NCI-H774 (cell line): ENCODE data around the gene CDKN2D.

ENCODE experiments used
- DNase-seq: peaks from one replicate; lab custom pipeline; 2025; lab: John Stamatoyannopoulos, UW

CDKN2D gene

DNA sequence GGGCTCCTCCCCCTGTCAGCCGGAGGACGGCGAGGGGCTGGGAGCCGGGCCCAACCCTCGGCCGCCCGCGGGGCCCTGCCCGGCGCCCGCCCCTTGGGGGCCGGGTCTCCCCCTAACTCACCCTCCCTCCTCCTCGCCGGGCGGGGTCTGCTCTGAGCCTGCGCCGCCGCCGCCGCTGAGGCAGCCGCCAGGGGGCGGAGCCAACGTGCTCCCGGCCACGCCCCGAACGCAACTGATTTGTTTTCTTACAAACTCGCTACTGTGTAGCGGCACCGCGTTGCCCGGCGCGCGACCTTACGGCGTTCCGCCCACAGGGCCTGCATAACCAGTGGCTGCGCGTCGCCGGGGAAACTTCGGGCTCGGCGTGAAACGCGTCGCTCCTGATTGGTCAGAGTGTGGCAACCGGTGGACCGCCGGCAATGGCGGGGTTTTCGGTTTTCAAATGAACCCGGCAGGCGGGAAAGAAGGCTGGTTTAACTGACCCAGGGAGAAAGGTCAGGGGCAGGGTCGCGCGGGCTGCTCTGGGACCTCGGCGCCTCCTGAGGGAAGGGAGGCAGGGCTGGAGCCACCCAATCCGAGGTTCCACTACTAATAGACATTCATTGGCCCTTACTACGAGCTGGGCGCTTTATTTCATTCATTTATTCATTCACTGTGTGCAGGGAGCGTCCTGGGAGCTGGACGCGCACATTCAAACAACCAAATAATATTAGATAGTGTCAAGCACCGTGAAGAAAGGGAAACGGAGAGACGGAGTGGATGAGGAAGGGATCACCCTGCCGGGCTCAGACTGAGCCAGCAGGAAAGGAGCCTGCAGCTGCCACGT is at the start of gene CDKN2D:
Gene CDKN2D (minus strand): TSS at position 154 of the 826 bp plus-strand sequence. CDS start 326 bp downstream, outside the sequence.
- peak; percentile 98 for DNase-seq

GRCh38 chr19:10617409-10618121 is 48.8 kb upstream of the CDKN2D start:
- no peak for DNase-seq

DNA sequence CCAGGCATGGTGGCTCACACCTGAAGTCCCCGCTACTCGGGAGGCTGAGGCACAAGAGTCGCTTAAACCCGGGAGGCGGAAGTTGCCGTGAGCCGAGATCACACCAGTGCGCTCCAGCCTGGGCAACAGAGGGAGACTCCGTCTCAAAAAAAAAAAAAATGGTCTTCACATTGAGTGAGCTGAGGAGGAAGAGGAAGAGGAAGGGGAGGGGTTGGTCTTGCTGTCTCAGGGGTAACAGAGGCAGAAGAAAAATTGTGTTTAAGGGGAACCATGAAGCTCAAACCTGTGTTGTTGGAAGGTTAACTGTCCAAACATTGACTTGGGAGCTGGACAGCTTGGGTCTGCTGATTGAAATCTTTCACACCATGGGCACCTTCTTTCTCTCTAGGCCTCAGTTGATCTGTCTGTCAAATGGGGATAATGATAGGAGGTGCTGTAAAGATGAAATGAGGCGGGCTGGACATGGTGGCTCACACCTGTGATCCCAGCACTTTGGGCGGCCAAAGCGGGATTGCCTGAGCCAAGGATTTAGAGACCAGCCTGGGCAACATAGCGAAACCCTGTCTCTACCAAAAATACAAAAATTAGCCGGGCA is 46.7 kb upstream of the CDKN2D start:
- no peak for DNase-seq

DNA sequence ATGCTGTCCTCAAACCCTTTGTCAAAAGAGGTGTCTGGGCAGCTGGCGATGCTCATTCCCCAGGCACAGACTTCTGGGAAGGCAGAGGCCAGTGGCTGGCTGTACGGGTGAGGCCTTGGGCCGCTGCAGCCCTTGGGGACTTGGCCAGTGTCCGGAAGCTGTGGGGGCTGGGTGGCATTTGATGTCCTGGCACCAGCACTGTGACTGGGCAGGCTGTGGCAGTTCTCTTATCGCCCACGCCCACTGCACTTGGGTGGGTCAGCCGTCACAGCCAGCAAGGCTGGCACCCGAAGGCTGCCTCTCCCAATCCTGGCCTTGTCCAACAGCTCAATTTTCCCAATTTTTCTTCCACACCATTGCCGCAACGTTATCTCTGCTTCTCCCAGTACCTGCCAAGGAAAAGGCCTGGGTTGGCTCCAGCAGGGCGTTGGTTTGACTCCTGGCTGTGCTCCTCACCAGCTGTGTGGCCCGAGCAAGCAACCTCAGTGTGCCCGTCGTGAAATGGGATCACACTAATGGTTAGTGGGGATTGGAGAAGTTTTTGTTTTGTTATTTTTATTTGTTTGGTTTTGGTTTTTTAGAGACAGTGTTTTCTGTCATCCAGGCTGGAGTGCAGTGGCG is 43.8 kb upstream of the CDKN2D start:
- DNase-seq = no peak

- DNase-seq = no peak
These were observed 43.1 kb upstream of the CDKN2D start for GRCh38 chr19:10611907-10612306.

DNA sequence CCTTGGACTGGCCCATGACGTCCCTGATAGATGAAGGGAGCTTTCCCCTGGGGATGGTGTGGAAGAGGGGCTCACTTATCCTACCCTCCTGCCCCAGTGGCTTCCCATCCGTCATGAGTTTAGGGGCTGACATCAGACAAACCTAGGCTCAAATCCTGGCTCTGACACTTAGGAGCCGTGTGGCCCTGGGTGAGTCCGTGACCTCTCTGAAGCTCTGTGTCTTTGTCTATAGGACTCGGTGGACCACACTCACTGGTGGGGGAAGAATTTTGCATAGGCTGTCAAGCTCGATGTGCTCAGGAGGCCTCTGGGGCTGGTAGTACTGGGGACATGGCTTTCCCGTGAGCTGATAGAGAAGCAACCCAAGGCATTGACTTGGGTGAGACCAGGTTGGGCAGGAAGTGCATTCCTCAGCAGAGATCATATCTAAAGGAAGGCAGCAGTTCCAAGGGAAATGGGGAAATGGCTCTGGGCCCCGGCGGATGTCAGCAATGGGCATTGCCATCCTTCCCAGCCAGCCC is 35.7 kb upstream of the CDKN2D start:
- DNase-seq = no peak

GRCh38 chr19:10603873-10604459 is 35.2 kb upstream of the CDKN2D start:
- no peak for DNase-seq

DNA sequence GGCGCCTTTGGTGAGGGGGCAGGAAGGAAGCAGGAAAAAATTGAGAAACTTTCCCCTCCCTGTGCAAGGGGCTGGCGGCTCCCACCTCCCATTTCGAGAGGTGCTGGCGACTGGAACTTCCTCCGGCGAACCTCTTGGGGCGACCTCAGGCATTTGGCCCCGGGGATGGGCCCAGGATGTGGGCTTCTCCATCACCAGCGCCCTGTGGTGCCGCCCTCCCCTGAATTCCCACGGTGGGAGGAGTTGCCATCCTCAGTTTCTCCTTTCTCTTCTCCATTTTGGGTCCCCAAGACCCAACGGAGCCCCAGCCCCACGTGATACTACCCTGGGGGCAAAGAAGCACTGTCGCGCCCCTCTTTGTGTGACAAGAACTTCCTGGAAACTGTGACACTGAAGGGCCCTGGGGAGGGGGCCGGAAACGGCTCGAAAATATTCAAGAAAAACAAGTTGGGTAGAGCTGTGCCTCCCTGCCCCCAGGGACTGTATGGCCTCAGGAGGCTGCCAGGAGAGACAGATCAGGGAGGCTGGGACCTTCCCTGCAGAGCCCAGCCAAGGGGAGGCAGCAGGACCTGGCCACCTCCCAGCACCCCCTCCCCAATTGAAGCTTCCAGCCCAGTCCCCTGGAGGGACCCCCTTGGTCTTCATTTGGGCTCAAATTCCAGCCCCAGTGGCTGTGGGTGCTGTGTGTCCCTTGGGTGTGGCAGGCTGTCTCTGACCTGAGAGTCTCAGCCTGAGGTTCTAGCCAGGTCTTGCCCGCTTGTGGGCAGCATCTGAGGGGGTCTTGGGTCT is 34.5 kb upstream of the CDKN2D start:
- DNase-seq = no peak

DNA sequence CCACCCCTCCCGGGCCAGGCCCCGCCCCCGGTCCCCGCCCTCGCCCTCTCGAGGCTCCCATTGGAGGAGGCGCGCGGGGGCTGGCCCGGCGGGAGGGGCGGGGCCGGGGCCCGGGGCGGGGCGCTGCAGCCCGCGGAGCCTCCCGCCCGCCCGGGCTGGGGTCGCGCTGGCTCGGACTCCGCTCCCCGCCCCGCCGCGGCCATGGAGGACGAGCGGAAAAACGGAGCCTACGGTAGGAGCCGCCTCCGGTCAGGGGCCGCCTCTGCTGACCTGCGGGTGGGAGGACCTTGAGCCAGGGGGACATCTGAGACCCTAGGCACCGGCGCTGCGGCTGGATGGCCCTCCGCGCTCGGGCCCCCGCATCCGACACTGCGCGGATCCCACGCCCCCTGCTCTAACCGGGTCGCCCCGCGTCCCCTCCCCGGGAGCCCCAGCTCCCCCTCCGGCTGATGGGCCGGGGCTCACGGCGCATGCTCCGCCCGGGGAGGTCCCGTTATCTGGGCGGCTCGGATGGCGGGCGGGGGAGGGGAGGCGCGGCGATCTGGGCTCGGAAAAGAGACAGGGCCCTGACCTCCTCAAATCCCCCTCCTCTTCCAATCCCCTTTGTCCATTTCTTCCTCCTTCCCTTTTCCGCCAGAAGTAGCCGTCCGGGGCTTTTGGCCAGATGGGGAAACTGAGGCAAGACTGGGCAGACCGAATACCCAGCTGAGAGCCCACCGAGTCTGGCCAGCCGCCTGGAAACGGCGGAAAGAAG is 33.7 kb upstream of the CDKN2D start:
- DNase-seq = peak; percentile 68

DNA sequence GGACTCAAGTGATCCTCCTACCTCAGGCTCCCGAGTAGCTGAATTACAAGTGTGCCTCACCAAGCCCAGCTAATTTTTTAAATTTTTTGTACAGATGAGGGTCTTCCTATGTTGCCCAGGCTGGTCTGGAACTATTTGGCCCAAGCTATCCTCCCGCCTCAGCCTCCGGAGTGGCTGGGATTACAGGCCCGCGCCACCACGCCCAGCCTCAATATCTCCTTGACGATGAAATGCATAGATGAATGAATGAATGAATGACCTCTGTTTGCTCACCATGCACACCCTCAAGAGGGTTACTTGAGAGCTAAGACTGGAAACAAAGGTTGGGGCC is 33.2 kb upstream of the CDKN2D start:
- no peak for DNase-seq

- DNase-seq = no peak
These were observed 31.4 kb upstream of the CDKN2D start for GRCh38 chr19:10600149-10600548.

DNA sequence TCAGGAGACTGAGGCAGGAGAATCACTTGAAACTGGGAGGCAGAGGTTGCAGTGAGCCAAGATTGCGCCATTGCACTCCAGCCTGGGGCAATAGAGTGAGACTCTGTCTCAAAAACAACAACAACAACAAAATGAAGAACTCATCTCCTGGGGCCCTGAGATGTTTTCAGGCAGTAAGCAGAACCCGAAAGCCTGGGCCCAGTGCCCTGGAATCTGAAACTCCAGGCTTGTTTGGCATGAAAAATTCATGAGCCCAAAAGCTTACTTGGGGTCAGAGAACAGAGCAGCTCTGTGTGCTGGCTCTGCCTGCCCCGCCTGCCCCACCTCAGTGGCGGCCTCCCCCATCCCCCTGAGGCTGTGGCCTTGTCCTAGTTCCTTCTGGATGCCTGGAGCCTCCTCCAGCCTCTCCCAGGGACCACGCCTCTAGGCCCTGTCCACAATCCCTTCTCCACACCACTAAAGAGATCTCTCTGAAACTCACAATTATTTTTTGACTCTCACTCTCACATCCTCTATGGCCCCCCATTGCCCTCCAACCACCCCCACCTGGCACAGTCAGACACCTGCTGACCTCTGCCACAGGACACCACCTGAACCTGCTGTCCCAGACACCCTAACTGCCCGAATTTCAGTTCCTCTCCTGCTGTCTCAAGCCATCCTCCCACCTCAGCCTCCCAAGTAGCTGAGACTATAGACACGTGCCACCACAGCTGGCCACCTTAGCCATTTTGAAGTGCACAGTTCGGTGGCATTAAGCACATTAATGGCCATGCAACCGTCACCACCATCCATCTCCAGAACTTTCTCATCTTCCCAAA is 25.2 kb upstream of the CDKN2D start:
- no peak for DNase-seq

DNA sequence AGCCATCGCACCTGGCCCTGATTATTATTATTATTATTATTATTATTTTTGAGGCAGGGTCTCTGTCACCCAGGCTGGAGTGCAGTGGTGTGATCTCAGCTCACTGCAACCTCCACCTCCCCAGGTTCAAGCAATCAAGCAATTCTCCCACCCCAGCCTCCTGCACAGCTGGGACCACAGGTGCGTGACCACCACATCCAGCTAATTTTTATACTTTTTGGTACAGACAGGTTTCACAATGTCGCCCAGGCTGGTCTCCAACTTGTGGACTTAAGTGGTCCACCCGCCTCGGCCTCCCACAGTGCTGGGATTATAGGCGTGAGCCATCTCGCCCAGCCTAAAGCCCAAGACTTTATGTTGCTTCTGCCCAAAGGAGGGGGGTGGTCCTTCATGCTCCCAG is 24.4 kb upstream of the CDKN2D start:
- DNase-seq = no peak

DNA sequence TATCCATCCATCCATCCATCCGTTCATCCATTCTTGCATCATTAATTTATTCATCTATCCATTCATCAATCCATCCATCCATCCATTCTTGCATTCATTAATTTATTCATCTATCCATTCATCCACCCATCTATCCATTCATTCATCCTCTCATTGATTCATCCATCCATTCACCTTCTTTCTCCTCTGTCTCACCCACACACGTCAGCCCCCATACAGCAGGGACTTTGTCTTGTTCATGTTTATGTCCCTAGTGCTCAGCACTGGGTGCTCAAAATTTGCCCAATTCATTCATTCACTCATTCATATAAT is 19.0 kb upstream of the CDKN2D start:
- DNase-seq = no peak

- DNase-seq = peak; percentile 41
These were observed 18.5 kb upstream of the CDKN2D start, which contains the start of gene AP1M2 for GRCh38 chr19:10587022-10587838. Gene AP1M2, minus strand, starts transcription at chr19:10587312. Its CDS starts 81 bp downstream, at chr19:10587231.

DNA sequence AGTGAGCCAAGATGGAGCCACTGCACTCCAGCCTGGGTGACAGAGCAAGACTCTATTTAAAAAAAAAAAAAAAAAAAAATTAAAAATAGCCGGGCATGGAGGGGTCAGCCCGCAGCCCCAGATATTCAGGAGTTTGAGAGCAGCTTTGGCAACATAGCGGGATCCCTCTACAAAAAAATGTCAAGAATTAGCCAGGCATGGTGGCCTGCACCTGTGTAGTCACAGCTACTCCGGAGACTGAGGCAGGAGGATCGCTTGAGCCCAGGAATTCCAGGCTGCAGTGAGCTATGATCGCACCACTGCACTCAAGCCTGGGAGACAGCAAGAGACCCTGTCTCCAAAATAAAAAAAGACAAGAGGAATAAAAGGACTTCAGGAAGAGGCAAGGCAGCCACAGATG is 17.6 kb upstream of the CDKN2D start:
- DNase-seq = no peak

DNA sequence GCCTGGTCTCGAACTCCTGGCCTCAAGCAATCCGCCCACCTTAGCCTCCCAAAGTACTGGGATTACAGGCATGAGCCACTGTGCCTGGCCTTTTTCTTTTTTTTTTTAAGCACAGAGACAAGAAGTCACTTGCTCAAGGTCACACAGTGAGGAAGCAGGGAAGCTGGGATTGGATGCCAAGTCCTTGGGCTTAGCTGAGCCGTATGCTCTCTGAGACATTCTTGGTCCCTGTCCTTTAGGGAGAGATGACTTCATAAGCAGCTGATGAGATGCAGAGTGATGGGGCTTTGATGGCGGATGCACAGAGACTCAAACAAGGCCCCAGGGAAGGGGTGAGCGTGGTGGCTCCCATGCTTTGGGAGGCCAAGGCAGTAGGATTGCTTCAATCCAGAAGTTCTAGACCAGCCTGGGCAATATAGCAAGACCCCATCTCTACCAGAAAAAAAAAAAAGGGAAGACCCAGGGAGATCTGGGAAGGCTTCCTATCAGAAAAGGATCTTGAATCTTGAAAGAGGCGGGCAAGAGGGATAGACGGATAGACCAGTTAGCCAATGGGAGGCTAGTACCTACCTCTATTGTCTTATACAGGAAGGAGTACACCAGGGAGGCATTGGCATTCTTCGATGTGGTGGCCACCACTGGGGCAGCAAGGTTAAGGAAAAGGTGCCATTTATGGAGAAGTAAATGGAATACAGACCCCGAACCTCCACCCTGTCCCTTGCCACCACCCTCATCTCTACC is 14.4 kb upstream of the CDKN2D start:
- no peak for DNase-seq

- no peak for DNase-seq
These were observed 13.3 kb upstream of the CDKN2D start for GRCh38 chr19:10582091-10582490.
